ENCODE results near the gene CDK11A. TPM values are rescaled to one million over a fixed set of nuclear protein-coding genes. Genes with fewer than 3 reads are reported as not detected.
"Not testable (repeated sequence)": the region's sequence is repeated elsewhere in the genome, so short reads cannot be mapped to it uniquely, and the experiment has no call there.

The CDK11A gene
- polyA plus RNA-seq, 1 donor (not counting 4 experiments of a cell fraction or from before 2014, with no cell fraction given): 3.5 TPM

DNA sequence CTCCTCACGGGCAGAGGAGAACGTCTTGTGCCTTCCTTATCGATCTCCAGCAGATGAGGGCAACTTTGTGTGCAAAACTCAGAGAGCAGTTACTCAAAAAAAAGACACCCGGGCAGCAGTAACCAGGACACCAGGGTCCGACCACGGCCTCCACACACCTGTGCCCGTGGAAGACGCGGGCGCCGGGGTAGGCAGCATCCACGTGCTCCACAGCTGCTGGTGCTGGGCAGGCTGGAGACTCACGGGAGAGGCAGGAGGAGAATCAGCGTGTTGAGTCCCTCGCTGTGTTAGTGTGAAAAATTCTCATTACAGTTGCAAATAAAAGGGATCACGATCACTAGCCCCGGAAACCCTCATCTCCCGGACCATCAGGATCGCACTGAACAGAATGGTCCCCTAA, 25.1 kb downstream of the CDK11A start:
- H3K9me3 ChIP-seq (ENCODE audit: control insufficient read depth, low read depth, low read length); H3K4me2 ChIP-seq (ENCODE audit: control insufficient read depth, extremely low read depth, insufficient read depth, low read depth, low read length); dilution Hi-C loops (cut with MboI; ENCODE audit: extremely low pct_ligation_motif_present, low sequenced_read_pairs); H3K27ac ChIP-seq (ENCODE audit: control insufficient read depth, insufficient read depth, low read length); H3K36me3 ChIP-seq (ENCODE audit: control insufficient read depth in 2 of 2, extremely low read depth in 1 of 2, insufficient read depth in 2 of 2, low read length in 2 of 2); FAIRE-seq; H2AFZ ChIP-seq (ENCODE audit: control insufficient read depth, low read length); H4K20me1 ChIP-seq (ENCODE audit: control insufficient read depth, extremely low read depth, insufficient read depth, low read length); H3K9ac ChIP-seq (ENCODE audit: control insufficient read depth, extremely low read depth, insufficient read depth, low read length); H3K4me3 ChIP-seq (ENCODE audit: control insufficient read depth in 2 of 3, extremely low read depth in 1 of 3, insufficient read depth in 2 of 3, low read depth in 1 of 3, low read length in 3 of 3); H3K27me3 ChIP-seq (ENCODE audit: control insufficient read depth, extremely low read depth, insufficient read depth, low read length); H3K9me1 ChIP-seq (ENCODE audit: control insufficient read depth, extremely low read depth, insufficient read depth, low read length); H3K79me2 ChIP-seq (ENCODE audit: control insufficient read depth, insufficient read depth, low read length); DNase-seq (ENCODE audit: low read depth, low spot score); H3K4me1 ChIP-seq (ENCODE audit: control insufficient read depth, extremely low read depth, insufficient read depth, low read length): not testable (repeated sequence)

- H3K36me3 ChIP-seq (ENCODE audit: control insufficient read depth in 2 of 2, extremely low read depth in 1 of 2, insufficient read depth in 2 of 2, low read length in 2 of 2); DNase-seq (ENCODE audit: low read depth, low spot score); H3K79me2 ChIP-seq (ENCODE audit: control insufficient read depth, insufficient read depth, low read length); H3K27ac ChIP-seq (ENCODE audit: control insufficient read depth, insufficient read depth, low read length); H2AFZ ChIP-seq (ENCODE audit: control insufficient read depth, low read length); FAIRE-seq; H3K4me3 ChIP-seq (ENCODE audit: control insufficient read depth in 2 of 3, extremely low read depth in 1 of 3, insufficient read depth in 2 of 3, low read depth in 1 of 3, low read length in 3 of 3); H3K9me3 ChIP-seq (ENCODE audit: control insufficient read depth, low read depth, low read length); dilution Hi-C loops (cut with MboI; ENCODE audit: extremely low pct_ligation_motif_present, low sequenced_read_pairs); H3K9ac ChIP-seq (ENCODE audit: control insufficient read depth, extremely low read depth, insufficient read depth, low read length); H3K9me1 ChIP-seq (ENCODE audit: control insufficient read depth, extremely low read depth, insufficient read depth, low read length); H4K20me1 ChIP-seq (ENCODE audit: control insufficient read depth, extremely low read depth, insufficient read depth, low read length); H3K4me1 ChIP-seq (ENCODE audit: control insufficient read depth, extremely low read depth, insufficient read depth, low read length); H3K4me2 ChIP-seq (ENCODE audit: control insufficient read depth, extremely low read depth, insufficient read depth, low read depth, low read length); H3K27me3 ChIP-seq (ENCODE audit: control insufficient read depth, extremely low read depth, insufficient read depth, low read length): not testable (repeated sequence)
Observed at GRCh38 chr1:1697358-1698183, 26.6 kb downstream of the CDK11A start.

- FAIRE-seq; H3K4me1 ChIP-seq (ENCODE audit: control insufficient read depth, extremely low read depth, insufficient read depth, low read length); H3K4me2 ChIP-seq (ENCODE audit: control insufficient read depth, extremely low read depth, insufficient read depth, low read depth, low read length); H3K9ac ChIP-seq (ENCODE audit: control insufficient read depth, extremely low read depth, insufficient read depth, low read length); H3K27ac ChIP-seq (ENCODE audit: control insufficient read depth, insufficient read depth, low read length); H3K9me3 ChIP-seq (ENCODE audit: control insufficient read depth, low read depth, low read length); H3K4me3 ChIP-seq (ENCODE audit: control insufficient read depth in 2 of 3, extremely low read depth in 1 of 3, insufficient read depth in 2 of 3, low read depth in 1 of 3, low read length in 3 of 3); H3K79me2 ChIP-seq (ENCODE audit: control insufficient read depth, insufficient read depth, low read length); H3K36me3 ChIP-seq (ENCODE audit: control insufficient read depth in 2 of 2, extremely low read depth in 1 of 2, insufficient read depth in 2 of 2, low read length in 2 of 2); H4K20me1 ChIP-seq (ENCODE audit: control insufficient read depth, extremely low read depth, insufficient read depth, low read length); H3K27me3 ChIP-seq (ENCODE audit: control insufficient read depth, extremely low read depth, insufficient read depth, low read length); H3K9me1 ChIP-seq (ENCODE audit: control insufficient read depth, extremely low read depth, insufficient read depth, low read length); H2AFZ ChIP-seq (ENCODE audit: control insufficient read depth, low read length); dilution Hi-C loops (cut with MboI; ENCODE audit: extremely low pct_ligation_motif_present, low sequenced_read_pairs); DNase-seq (ENCODE audit: low read depth, low spot score): not testable (repeated sequence)
Observed at GRCh38 chr1:1696431-1697357, 27.5 kb downstream of the CDK11A start.

- H3K9ac ChIP-seq (ENCODE audit: control insufficient read depth, extremely low read depth, insufficient read depth, low read length): peak within 1 kb of the TSS; percentile 78
- H3K4me1 ChIP-seq (ENCODE audit: control insufficient read depth, extremely low read depth, insufficient read depth, low read length); H3K27me3 ChIP-seq (ENCODE audit: control insufficient read depth, extremely low read depth, insufficient read depth, low read length); H2AFZ ChIP-seq (ENCODE audit: control insufficient read depth, low read length); H4K20me1 ChIP-seq (ENCODE audit: control insufficient read depth, extremely low read depth, insufficient read depth, low read length); H3K9me1 ChIP-seq (ENCODE audit: control insufficient read depth, extremely low read depth, insufficient read depth, low read length); DNase-seq (ENCODE audit: low read depth, low spot score); H3K36me3 ChIP-seq (ENCODE audit: control insufficient read depth in 2 of 2, extremely low read depth in 1 of 2, insufficient read depth in 2 of 2, low read length in 2 of 2); H3K9me3 ChIP-seq (ENCODE audit: control insufficient read depth, low read depth, low read length); H3K79me2 ChIP-seq (ENCODE audit: control insufficient read depth, insufficient read depth, low read length); dilution Hi-C loops (cut with MboI; ENCODE audit: extremely low pct_ligation_motif_present, low sequenced_read_pairs): not testable (repeated sequence)
- peak within 1 kb of the TSS; percentile 49 to 54 (median 54) for H3K4me3 ChIP-seq (ENCODE audit: control insufficient read depth in 2 of 3, extremely low read depth in 1 of 3, insufficient read depth in 2 of 3, low read depth in 1 of 3, low read length in 3 of 3)
- peak within 1 kb of the TSS; percentile 32 for H3K4me2 ChIP-seq (ENCODE audit: control insufficient read depth, extremely low read depth, insufficient read depth, low read depth, low read length)
- peak; percentile 61 for FAIRE-seq
- peak within 1 kb of the TSS; percentile 78 for H3K27ac ChIP-seq (ENCODE audit: control insufficient read depth, insufficient read depth, low read length)
Observed at GRCh38 chr1:1692714-1693647, 31.2 kb downstream of the CDK11A start, which contains the start of gene SLC35E2B. Gene SLC35E2B (minus strand): TSS chr1:1692795. CDS start chr1:1676699, 16,096 bp downstream.
